ACC112 (cell line): Measurements from ENCODE around the gene SNTG2.

ENCODE experiments used
- H2AFZ ChIP-seq: fragments of 200-600 bp; sonication (generic); one replicate; pipeline ENCODE4 v1.6.0; 2017; ENCODE audit warnings: antibody characterized with exemption, low read length; ENCODE audit not compliant: unreplicated experiment
- H3K27ac ChIP-seq: fragments of 200-600 bp; sonication (generic); 2 replicates; pipeline ENCODE4 v1.5.1; 2014; ENCODE audit warnings: low read depth, mild to moderate bottlenecking, antibody characterized with exemption, low read length, moderate library complexity
- H3K27me3 ChIP-seq: fragments of 200-600 bp; sonication (generic); 2 replicates; pipeline ENCODE4 v1.6.1; 2014; ENCODE audit warnings: mild to moderate bottlenecking, antibody characterized with exemption, low read length, moderate library complexity, mixed read lengths; ENCODE audit not compliant: insufficient read depth
- H3K36me3 ChIP-seq: fragments of 200-600 bp; sonication (generic); 2 replicates; pipeline ENCODE4 v1.6.1; 2016; ENCODE audit warnings: mild to moderate bottlenecking, antibody characterized with exemption, low read length, moderate library complexity, mixed read lengths; ENCODE audit not compliant: insufficient read depth
- H3K4me1 ChIP-seq: fragments of 200-600 bp; sonication (generic); one replicate; pipeline ENCODE4 v1.6.1; 2016; ENCODE audit warnings: low read length, mixed read lengths; ENCODE audit not compliant: insufficient read depth, unreplicated experiment, control insufficient read depth
- H3K4me3 ChIP-seq: fragments of 200-600 bp; sonication (generic); 2 replicates; pipeline ENCODE4 v1.5.1; 2014; ENCODE audit warnings: mild to moderate bottlenecking, low read depth, low read length
- H3K79me2 ChIP-seq: fragments of 200-600 bp; sonication (generic); one replicate; pipeline ENCODE4 v1.6.0; 2016; ENCODE audit warnings: low read length; ENCODE audit not compliant: control insufficient read depth, unreplicated experiment, insufficient read depth

The SNTG2 gene

GRCh38 chr2:1301056-1301455, 350.4 kb downstream of the SNTG2 start:
- no peak overlapping the region for H3K27ac ChIP-seq
- H3K4me1 ChIP-seq: no peaks in the 10 kb centered on the region
- no peak overlapping the region for H2AFZ ChIP-seq
- H3K27me3 ChIP-seq: no peaks in the 10 kb centered on the region
- no peaks in the 10 kb centered on the region for H3K36me3 ChIP-seq
- H3K4me3 ChIP-seq: no peak overlapping the region
- H3K79me2 ChIP-seq: no peaks in the 10 kb centered on the region

DNA sequence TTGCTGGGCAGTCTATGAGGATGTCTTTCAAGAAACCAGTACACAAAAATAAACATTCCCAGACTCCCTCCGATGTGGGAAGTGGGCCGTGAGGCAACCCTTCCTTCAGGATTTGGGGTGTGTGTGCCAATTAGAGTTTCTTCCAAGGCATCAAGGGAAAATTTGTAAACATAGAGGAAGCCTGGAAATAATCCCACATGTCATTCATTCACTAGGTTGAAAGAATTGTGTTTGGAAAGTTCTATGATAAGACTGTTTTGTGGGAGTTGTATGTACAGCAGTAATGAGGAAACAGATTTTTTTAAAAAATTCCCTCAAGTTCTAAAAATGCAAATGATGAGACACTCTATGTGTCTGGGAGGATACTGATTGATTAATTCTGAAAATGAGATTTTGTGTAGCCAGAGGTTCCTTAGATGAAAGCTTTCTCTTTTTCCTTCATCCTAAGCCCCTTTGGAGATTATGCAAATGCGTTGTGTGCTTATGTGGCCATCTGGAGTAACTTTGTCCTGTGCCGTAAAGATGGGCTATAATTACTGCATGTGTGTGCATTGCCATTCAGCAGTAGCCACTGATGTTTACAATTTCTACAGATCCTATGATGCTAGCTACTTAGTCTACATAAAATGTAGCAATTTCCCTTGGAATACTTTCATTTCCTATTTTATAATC, 354.8 kb downstream of the SNTG2 start:
- no peak overlapping the region for H2AFZ ChIP-seq
- no peaks in the 10 kb centered on the region for H3K79me2 ChIP-seq
- H3K4me3 ChIP-seq: no peak overlapping the region
- no peaks in the 10 kb centered on the region for H3K36me3 ChIP-seq
- H3K27me3 ChIP-seq: no peaks in the 10 kb centered on the region
- H3K4me1 ChIP-seq: no peaks in the 10 kb centered on the region
- no peak overlapping the region for H3K27ac ChIP-seq

DNA sequence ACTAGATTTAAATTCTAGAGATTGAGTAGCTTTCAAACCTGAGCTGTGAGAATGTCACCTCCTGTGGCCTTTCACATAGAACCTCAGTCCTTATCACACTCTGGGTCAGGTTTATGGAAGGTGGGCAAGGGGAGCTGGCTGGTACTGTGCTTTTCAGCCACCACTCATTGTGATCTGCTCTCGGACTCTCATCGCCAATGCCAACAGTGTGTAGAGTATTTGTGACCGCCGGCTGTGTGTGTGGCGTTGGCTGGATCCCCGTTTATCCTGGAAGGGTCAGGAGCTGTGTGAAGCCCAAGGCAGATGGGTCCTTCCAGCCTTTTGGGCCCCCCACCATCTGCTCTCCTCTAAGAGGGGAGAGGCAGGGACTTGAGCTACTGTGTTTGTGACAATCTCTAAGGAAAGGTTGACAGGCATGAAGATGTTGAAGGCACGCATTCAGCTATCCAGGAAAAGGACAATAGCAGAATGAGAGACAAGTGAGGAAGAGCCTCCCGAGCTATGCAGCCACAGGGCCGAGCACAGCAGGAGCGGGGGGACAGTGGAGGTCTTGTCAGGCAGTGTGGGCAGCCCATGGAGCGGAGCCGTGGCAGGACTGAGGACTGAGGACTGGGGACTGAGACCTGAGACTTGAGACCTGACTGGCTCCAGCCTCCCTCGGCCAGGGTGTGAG, 355.5 kb downstream of the SNTG2 start:
- Histone ChIP-seq H3K4me3 (no peak overlapping the region), H3K36me3 (no peaks in the 10 kb centered on the region), H3K27ac (no peak overlapping the region), H2AFZ (no peak overlapping the region), H3K4me1 (no peaks in the 10 kb centered on the region), H3K79me2 (no peaks in the 10 kb centered on the region), H3K27me3 (no peaks in the 10 kb centered on the region)

DNA sequence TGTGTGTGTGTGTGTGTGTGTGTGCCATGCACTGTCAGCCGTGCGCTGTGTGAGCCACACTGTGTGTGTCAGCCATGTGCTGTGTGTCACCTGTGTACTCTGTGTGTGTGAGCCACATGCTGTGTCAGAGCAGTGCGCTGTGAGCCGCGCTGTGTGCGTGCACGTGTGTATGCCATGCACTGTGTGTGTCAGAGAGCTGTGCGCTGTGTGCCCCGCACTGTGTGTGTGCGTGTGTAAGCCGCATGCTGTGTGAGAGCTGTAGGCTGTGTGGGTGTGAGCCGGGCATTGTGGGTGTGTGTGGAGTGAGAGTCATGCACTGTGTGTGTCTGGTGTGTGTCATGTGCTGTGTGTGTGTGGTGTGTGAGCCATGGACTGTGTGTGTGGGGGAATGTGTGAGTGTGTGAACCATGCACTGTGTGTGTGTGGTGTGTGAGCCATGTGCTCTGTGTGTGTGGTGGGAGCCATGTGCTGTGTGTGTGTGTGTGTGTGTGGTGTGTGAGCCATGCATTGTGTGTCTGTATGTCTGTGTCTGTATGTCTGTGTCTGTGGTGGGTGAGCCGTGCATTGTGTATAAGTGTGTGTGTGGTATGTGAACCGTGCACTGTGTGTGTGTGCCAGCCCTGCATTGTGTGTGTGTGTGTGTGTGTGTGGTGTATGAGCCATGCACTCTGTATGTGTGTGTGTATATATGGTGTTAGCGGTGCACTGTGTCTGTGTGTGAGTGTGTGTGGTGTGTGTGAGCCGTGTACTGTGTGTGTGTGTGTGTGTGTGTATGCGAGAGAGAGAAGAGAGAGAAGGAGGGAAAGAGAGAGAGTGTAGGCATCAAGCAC, 356.3 kb downstream of the SNTG2 start:
- Histone ChIP-seq H2AFZ (no peak overlapping the region), H3K4me3 (no peak overlapping the region), H3K79me2 (no peaks in the 10 kb centered on the region), H3K27ac (no peak overlapping the region), H3K27me3 (no peaks in the 10 kb centered on the region), H3K36me3 (no peaks in the 10 kb centered on the region), H3K4me1 (no peaks in the 10 kb centered on the region)

DNA sequence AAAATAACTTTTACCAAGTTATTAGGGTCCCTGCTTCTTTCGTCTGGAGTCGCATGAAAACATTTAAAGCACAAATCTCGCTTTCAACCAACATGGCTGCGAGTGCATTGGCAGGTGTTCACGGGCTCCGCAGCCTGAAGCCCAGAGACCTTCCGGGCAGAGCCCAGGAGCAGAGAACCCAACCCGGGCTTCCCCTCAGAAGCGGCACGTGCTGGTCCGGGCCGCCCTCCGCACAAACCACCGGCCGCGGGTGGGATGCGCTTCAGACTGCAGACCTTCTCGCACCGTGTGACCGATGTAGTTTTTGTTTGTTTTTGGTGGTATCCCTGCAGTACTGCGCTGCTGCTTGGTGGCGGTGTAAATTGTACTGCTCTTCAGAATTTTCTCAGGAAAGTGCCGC, 357.0 kb downstream of the SNTG2 start:
- H2AFZ ChIP-seq: no peak overlapping the region
- no peaks in the 10 kb centered on the region for H3K79me2 ChIP-seq
- no peaks in the 10 kb centered on the region for H3K36me3 ChIP-seq
- no peak overlapping the region for H3K27ac ChIP-seq
- H3K27me3 ChIP-seq: no peaks in the 10 kb centered on the region
- no peaks in the 10 kb centered on the region for H3K4me1 ChIP-seq
- H3K4me3 ChIP-seq: no peak overlapping the region

GRCh38 chr2:1308678-1309077, 358.0 kb downstream of the SNTG2 start:
- Histone ChIP-seq H3K4me1 (no peaks in the 10 kb centered on the region), H3K79me2 (no peaks in the 10 kb centered on the region), H3K27ac (no peak overlapping the region), H3K27me3 (no peaks in the 10 kb centered on the region), H3K36me3 (no peaks in the 10 kb centered on the region), H3K4me3 (no peak overlapping the region), H2AFZ (no peak overlapping the region)

- no peaks in the 10 kb centered on the region for H3K4me1 ChIP-seq
- no peak overlapping the region for H3K27ac ChIP-seq
Observed at GRCh38 chr2:1309507-1309906, 358.9 kb downstream of the SNTG2 start.

DNA sequence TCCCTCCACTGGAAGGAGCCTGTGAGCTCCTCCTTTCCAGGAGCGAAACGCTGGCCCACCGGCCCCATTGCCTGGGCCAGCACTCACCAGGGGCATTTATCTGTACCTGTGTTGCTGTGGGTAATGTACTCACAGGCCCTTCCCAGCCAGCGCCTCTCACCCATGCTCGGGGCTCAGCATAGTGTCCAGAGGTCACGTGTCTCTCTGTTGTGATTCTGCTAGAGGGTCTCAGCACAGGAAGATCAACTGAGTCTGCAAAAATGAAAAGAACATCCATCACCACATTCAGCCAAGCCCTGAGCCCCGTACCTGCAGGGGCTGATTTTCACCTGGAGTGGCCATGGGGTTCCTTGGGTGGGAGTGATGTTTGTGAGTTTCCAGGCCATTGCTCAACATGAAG, 359.6 kb downstream of the SNTG2 start:
- Histone ChIP-seq H3K27me3 (no peaks in the 10 kb centered on the region), H3K27ac (no peak overlapping the region), H3K4me3 (no peak overlapping the region), H3K36me3 (no peaks in the 10 kb centered on the region), H2AFZ (no peak overlapping the region), H3K4me1 (no peaks in the 10 kb centered on the region), H3K79me2 (no peaks in the 10 kb centered on the region)

More at GRCh38 chr2:1309507-1309906, 358.9 kb downstream of the SNTG2 start:
- Histone ChIP-seq H3K36me3 (no peaks in the 10 kb centered on the region), H3K27me3 (no peaks in the 10 kb centered on the region), H3K4me3 (no peak overlapping the region), H3K79me2 (no peaks in the 10 kb centered on the region), H2AFZ (no peak overlapping the region)

DNA sequence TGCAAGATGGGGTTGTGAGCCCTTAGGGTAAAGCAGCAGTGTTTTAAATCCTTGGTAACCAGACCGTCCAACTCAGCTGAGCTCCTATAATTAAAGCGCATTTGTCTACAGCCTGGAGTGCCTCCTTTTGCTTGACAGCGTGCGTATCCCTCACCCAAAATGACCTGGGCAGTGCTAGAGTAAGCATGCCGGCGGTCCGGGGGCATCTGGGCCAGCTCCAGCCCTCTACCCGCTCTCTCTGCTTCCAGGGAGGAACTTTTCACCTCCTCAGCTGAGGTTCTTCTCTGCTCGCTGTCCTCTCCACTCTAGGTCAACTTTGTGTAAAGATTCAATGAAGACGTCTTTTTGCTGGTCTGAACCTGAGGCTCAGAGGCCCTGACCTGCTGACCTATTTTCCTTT, 360.2 kb downstream of the SNTG2 start:
- no peaks in the 10 kb centered on the region for H3K4me1 ChIP-seq
- no peak overlapping the region for H3K4me3 ChIP-seq

DNA sequence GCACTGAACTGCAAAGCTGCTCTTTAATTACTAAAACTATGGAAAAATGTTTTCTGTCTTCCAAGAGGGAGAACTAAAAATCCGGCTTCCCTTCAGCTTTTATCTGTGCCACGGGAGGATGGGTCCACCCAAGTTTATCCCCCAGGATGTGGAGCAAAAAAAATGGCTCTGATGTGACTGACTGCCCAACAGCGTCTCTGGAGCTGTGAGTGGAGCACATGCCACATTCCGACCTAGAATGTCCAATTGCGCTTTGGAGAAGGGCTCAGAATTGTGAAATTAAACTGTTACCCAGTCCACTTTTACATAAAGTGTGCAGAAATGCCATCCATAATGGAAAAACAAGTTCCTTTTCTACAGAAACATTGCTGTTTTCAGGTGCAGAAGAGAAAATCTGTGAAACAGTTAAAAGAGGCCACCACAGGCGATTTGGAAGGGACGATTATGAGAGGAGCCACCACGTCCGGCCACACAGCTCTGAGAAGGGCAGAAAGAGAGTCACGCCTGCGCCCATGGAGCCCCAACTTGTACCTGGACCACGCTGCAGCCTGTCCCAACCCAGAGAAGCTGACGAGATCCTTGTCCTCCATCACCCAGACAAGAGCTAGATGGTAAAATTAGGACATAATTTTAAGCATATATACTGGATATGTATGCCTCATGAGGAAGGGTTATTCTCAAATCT, 362.7 kb downstream of the SNTG2 start:
- no peaks in the 10 kb centered on the region for H3K36me3 ChIP-seq
- H3K27ac ChIP-seq: no peak overlapping the region
- no peaks in the 10 kb centered on the region for H3K27me3 ChIP-seq
- H2AFZ ChIP-seq: no peak overlapping the region
- no peaks in the 10 kb centered on the region for H3K4me1 ChIP-seq
- H3K79me2 ChIP-seq: no peaks in the 10 kb centered on the region
- no peak overlapping the region for H3K4me3 ChIP-seq

More for the DNA sequence above, 360.2 kb downstream of the SNTG2 start:
- Histone ChIP-seq H3K27ac (no peak overlapping the region), H3K27me3 (no peaks in the 10 kb centered on the region), H3K36me3 (no peaks in the 10 kb centered on the region), H2AFZ (no peak overlapping the region), H3K79me2 (no peaks in the 10 kb centered on the region)
